Measurements from ENCODE around the gene SREK1IP1.

SREK1IP1 gene

GRCh38 chr5:64786372-64786771 is 17.9 kb upstream of the SREK1IP1 start:
- no peaks in the 10 kb centered on the region for H3K27me3 ChIP-seq (ENCODE audit: low read depth)
- peaks cover 4% of the 10 kb centered on the region; the same call in 1 of the 2 replicates for H3K36me3 ChIP-seq (replicated peaks)
- DNase-seq (ENCODE audit: low spot score in 2 of 2), result no peak
- in situ Hi-C loops (cut with MboI; ENCODE audit: low sequenced_read_pairs), result loop anchor here (10.0 kb wide), 1 partner anchor 152 kb away; no protein-coding TSS in a partner anchor
- H3K9me3 ChIP-seq, result no peaks in the 10 kb centered on the region
- no peak overlapping the region for H3K4me3 ChIP-seq
- H3K4me1 ChIP-seq, result peaks cover 12% of the 10 kb centered on the region; the same call in 1 of the 2 replicates

- Histone ChIP-seq H3K9me3 (no peaks in the 10 kb centered on the region), H3K27me3 (ENCODE audit: low read depth) (no peaks in the 10 kb centered on the region), H3K4me1 (peaks cover 7% of the 10 kb centered on the region; the same call in 1 of the 2 replicates), H3K4me3 (no peak overlapping the region), H3K36me3 (replicated peaks) (peaks cover 4% of the 10 kb centered on the region; the same call in 1 of the 2 replicates)
- in situ Hi-C loops (cut with MboI; ENCODE audit: low sequenced_read_pairs), result loop anchor here (10.0 kb wide), 1 partner anchor 150 kb away; no protein-coding TSS in a partner anchor
- peak; percentile 60 to 82 for DNase-seq (ENCODE audit: low spot score in 2 of 2)
These were observed 16.0 kb upstream of the SREK1IP1 start for GRCh38 chr5:64784451-64785025.

- Histone ChIP-seq H3K9me3 (no peaks in the 10 kb centered on the region), H3K27me3 (ENCODE audit: low read depth) (no peaks in the 10 kb centered on the region), H3K4me3 (no peak overlapping the region), H3K4me1 (peaks cover 3% of the 10 kb centered on the region; the same call in 1 of the 2 replicates), H3K36me3 (replicated peaks) (peaks cover 4% of the 10 kb centered on the region; the same call in 1 of the 2 replicates)
- DNase-seq (ENCODE audit: low spot score in 2 of 2), result no peak
- in situ Hi-C loops (cut with MboI; ENCODE audit: low sequenced_read_pairs), result no loop called here
These were observed 6.8 kb upstream of the SREK1IP1 start for GRCh38 chr5:64775291-64775690.

- Histone ChIP-seq H3K36me3 (replicated peaks) (peaks cover 4% of the 10 kb centered on the region; the same call in 1 of the 2 replicates), H3K4me1 (peaks cover 10% of the 10 kb centered on the region), H3K4me3 (no peak overlapping the region), H3K9me3 (no peaks in the 10 kb centered on the region), H3K27me3 (ENCODE audit: low read depth) (no peaks in the 10 kb centered on the region)
- no peak for DNase-seq (ENCODE audit: low spot score in 2 of 2)
- in situ Hi-C loops (cut with MboI; ENCODE audit: low sequenced_read_pairs), result no loop called here
These were observed 5.0 kb upstream of the SREK1IP1 start for GRCh38 chr5:64773533-64773932.

- H3K27me3 ChIP-seq (ENCODE audit: low read depth), result no peaks in the 10 kb centered on the region
- in situ Hi-C loops (cut with MboI; ENCODE audit: low sequenced_read_pairs), result no loop called here
- peaks cover 15% of the 10 kb centered on the region for H3K4me1 ChIP-seq
- no peak overlapping the region for H3K4me3 ChIP-seq
- H3K9me3 ChIP-seq, result no peaks in the 10 kb centered on the region
- peaks cover 4% of the 10 kb centered on the region; the same call in 1 of the 2 replicates for H3K36me3 ChIP-seq (replicated peaks)
- no peak for DNase-seq (ENCODE audit: low spot score in 2 of 2)
These were observed 3.2 kb upstream of the SREK1IP1 start for GRCh38 chr5:64771736-64772135.

- no peaks in the 10 kb centered on the region for H3K9me3 ChIP-seq
- peak overlapping the region; percentile 75 for H3K4me3 ChIP-seq
- no peak for DNase-seq (ENCODE audit: low spot score in 2 of 2)
- no peaks in the 10 kb centered on the region for H3K27me3 ChIP-seq (ENCODE audit: low read depth)
- in situ Hi-C loops (cut with MboI; ENCODE audit: low sequenced_read_pairs), result no loop called here
- peaks cover 7% of the 10 kb centered on the region; the same call in 1 of the 2 replicates for H3K36me3 ChIP-seq (replicated peaks)
- H3K4me1 ChIP-seq, result peaks cover 23% of the 10 kb centered on the region
These were observed 1.4 kb upstream of the SREK1IP1 start for GRCh38 chr5:64769855-64770254.

- no peaks in the 10 kb centered on the region for H3K9me3 ChIP-seq
- in situ Hi-C loops (cut with MboI; ENCODE audit: low sequenced_read_pairs), result no loop called here
- H3K36me3 ChIP-seq (replicated peaks), result 0 out of 2 replicates have a peak, but pooled peaks cover 4% of the 10 kb centered on the region
- H3K4me1 ChIP-seq, result peaks cover 30% of the 10 kb centered on the region
- no peaks in the 10 kb centered on the region for H3K27me3 ChIP-seq (ENCODE audit: low read depth)
- H3K4me3 ChIP-seq, result peak overlapping the region; percentile 75
- DNase-seq (ENCODE audit: low spot score in 2 of 2), result peak in 1 of 2 experiments; percentile 17
These were observed 533 bp downstream of the SREK1IP1 start for GRCh38 chr5:64767959-64768357.

GRCh38 chr5:64766941-64767340 is 1.6 kb downstream of the SREK1IP1 start:
- Histone ChIP-seq H3K27me3 (ENCODE audit: low read depth) (no peaks in the 10 kb centered on the region), H3K9me3 (no peaks in the 10 kb centered on the region), H3K4me3 (peak overlapping the region; percentile 75), H3K36me3 (replicated peaks) (0 out of 2 replicates have a peak, but pooled peaks cover 4% of the 10 kb centered on the region), H3K4me1 (peaks cover 31% of the 10 kb centered on the region)
- DNase-seq (ENCODE audit: low spot score in 2 of 2), result no peak
- in situ Hi-C loops (cut with MboI; ENCODE audit: low sequenced_read_pairs), result no loop called here

GRCh38 chr5:64765804-64766504 is 2.5 kb downstream of the SREK1IP1 start:
- in situ Hi-C loops (cut with MboI; ENCODE audit: low sequenced_read_pairs), result no loop called here
- H3K27me3 ChIP-seq (ENCODE audit: low read depth), result no peaks in the 10 kb centered on the region

GRCh38 chr5:64763948-64764503 is 4.5 kb downstream of the SREK1IP1 start:
- no peak overlapping the region for H3K4me3 ChIP-seq
- 0 out of 2 replicates have a peak, but pooled peaks cover 4% of the 10 kb centered on the region for H3K36me3 ChIP-seq (replicated peaks)
- in situ Hi-C loops (cut with MboI; ENCODE audit: low sequenced_read_pairs), result no loop called here

More at GRCh38 chr5:64765804-64766504, 2.5 kb downstream of the SREK1IP1 start:
- Histone ChIP-seq H3K4me3 (no peak overlapping the region), H3K4me1 (peaks cover 36% of the 10 kb centered on the region), H3K36me3 (replicated peaks) (0 out of 2 replicates have a peak, but pooled peaks cover 4% of the 10 kb centered on the region), H3K9me3 (no peaks in the 10 kb centered on the region)
- DNase-seq (ENCODE audit: low spot score in 2 of 2), result no peak

GRCh38 chr5:64759960-64760660 is 8.4 kb downstream of the SREK1IP1 start:
- H3K4me1 ChIP-seq, result peaks cover 28% of the 10 kb centered on the region
- peak; percentile 38 to 50 for DNase-seq (ENCODE audit: low spot score in 2 of 2)
- H3K27me3 ChIP-seq (ENCODE audit: low read depth), result no peaks in the 10 kb centered on the region
- in situ Hi-C loops (cut with MboI; ENCODE audit: low sequenced_read_pairs), result no loop called here
- no peaks in the 10 kb centered on the region for H3K36me3 ChIP-seq (replicated peaks)
- no peak overlapping the region for H3K4me3 ChIP-seq
- H3K9me3 ChIP-seq, result no peaks in the 10 kb centered on the region

More at GRCh38 chr5:64763948-64764503, 4.5 kb downstream of the SREK1IP1 start:
- Histone ChIP-seq H3K9me3 (no peaks in the 10 kb centered on the region), H3K27me3 (ENCODE audit: low read depth) (no peaks in the 10 kb centered on the region), H3K4me1 (peaks cover 38% of the 10 kb centered on the region)
- peak; percentile 29 to 53 for DNase-seq (ENCODE audit: low spot score in 2 of 2)

GRCh38 chr5:64758901-64759300 is 9.6 kb downstream of the SREK1IP1 start:
- H3K27me3 ChIP-seq (ENCODE audit: low read depth), result no peaks in the 10 kb centered on the region
- H3K9me3 ChIP-seq, result no peaks in the 10 kb centered on the region
- no peaks in the 10 kb centered on the region; the same call in 1 of the 2 replicates for H3K36me3 ChIP-seq (replicated peaks)
- no peak for DNase-seq (ENCODE audit: low spot score in 2 of 2)
- in situ Hi-C loops (cut with MboI; ENCODE audit: low sequenced_read_pairs), result no loop called here
- no peak overlapping the region for H3K4me3 ChIP-seq
- H3K4me1 ChIP-seq, result peaks cover 18% of the 10 kb centered on the region

GRCh38 chr5:64754066-64754465 is 14.4 kb downstream of the SREK1IP1 start:
- no peaks in the 10 kb centered on the region for H3K4me1 ChIP-seq
- H3K4me3 ChIP-seq, result no peak overlapping the region
- in situ Hi-C loops (cut with MboI; ENCODE audit: low sequenced_read_pairs), result no loop called here
- no peaks in the 10 kb centered on the region; the same call in none of the 2 replicates for H3K36me3 ChIP-seq (replicated peaks)
- H3K9me3 ChIP-seq, result no peaks in the 10 kb centered on the region
- H3K27me3 ChIP-seq (ENCODE audit: low read depth), result no peaks in the 10 kb centered on the region
- DNase-seq (ENCODE audit: low spot score in 2 of 2), result no peak
